Tibial nerve (tissue), 3 donors: ENCODE data around the gene GNG7.

Source experiments
- CTCF ChIP-seq, 5 experiments: fragments of 200-600 bp in 3 of 5; fragments of 450-650 bp in 2 of 5; sonication (generic) in 3 of 5; IDR thresholded peaks; one replicate each; pipeline ENCODE4 v1.5.1; 2016 to 2019; ENCODE audit warnings: antibody characterized with exemption in 5 of 5, mild to moderate bottlenecking in 3 of 5, moderate library complexity in 2 of 5
- POLR2A ChIP-seq, 2 donors: fragments of 450-650 bp; IDR thresholded peaks; one replicate each; pipeline ENCODE4 v1.6.1; 2017; ENCODE audit warnings: antibody characterized with exemption in 2 of 2, mild to moderate bottlenecking in 2 of 2, moderate library complexity in 2 of 2

- TF ChIP-seq CTCF (IDR thresholded peaks at IDR 0.05) (no peak), POLR2A (IDR thresholded peaks at IDR 0.05) (no peak)
These were observed 52.0 kb downstream of the GNG7 start for GRCh38 chr19:2650515-2650914.
